HG03097 (cell line): ENCODE measurements around the gene CLEC16A.

ENCODE experiments used
- ATAC-seq: cut with Tn5 transposase; IDR thresholded peaks from one replicate; pipeline ENCODE4 v1.9.1; 2021; ENCODE audit not compliant: unreplicated experiment, low FRiP score

Gene CLEC16A

DNA sequence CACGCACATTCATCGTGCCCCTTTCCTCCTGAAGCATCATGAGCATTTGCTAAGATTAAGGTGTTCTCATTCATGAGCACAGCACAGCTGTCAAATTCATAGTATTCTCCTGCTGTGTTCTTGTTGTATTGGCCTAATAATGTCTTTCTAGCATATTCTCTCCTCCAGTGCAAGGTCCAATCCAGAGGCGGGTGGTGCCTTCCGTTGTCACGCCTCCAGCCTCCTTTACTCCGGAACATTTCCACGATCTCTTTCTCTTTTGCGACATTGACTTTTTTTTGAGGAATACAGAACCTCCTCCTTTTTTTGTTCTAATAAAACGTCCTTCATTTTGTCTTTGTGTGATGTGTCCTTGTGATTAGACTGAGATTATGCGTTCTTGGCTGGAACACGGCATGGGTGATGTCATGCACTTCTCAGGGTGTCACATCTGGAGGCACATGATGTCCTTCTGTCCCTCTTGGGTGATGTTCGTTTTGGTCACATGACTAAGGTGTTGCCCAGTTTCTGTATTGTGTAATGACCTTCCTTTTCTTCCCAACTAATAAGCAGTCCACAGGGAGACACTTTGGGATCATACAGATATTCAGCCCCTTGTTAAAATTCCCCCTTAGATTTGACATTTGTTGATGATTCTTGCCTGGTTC, 66.3 kb downstream of the CLEC16A start:
- no peak for ATAC-seq

DNA sequence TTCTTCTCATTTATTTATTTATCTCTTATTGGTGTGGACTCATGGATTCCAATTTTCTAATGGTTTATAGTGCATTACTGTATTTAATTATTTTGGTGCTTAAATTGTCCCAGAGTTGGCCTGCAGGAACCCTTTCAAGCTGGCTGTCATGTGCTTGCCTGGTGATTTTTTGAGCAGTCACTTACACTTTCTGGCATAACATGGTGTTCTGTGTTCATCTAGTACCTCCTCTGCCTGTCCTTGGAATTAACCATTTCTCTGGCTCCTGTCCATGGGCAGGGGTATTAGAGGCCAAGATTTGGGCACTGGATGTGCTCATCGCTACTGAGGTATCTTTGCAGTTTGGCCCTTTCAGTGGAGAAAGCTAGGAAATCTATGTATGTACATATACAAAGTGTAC, 67.0 kb downstream of the CLEC16A start:
- ATAC-seq = no peak

DNA sequence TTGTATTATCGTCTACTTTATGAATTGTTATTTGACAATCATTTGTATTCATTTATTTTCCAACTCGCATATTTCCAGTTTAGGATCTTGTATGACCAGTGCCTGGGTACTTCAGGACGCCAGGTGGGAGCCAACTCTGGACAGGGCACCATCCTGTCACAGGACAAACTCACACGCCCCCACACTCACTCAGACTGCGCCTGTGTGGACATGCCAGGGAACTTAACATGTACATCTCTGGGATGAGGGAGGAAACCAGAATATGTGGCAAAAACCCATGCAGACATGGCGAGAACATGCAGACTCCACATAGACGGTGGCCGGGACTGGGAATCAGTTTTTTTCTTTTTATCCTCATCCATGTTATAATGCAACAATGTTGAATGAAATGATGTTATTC, 68.5 kb downstream of the CLEC16A start:
- ATAC-seq = no peak

DNA sequence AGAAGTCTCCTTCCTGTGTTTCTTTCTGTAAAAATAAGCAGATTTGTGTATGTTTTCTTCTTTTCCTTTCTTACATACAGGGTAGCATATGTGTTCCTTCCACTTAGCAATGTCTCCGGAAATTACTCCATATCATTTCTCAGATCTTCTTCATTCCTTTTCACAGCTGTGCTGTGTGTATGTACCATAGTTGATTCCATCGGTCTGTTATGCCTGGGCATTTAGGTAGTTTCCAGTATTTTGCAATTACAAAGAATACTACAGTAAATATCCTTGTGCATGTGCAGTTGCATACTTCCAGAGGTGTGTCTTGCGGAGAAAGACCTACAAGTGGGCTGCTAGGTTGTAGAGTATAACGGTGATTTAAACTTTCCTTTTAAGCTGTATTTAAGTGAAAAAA, 69.8 kb downstream of the CLEC16A start:
- no peak for ATAC-seq

DNA sequence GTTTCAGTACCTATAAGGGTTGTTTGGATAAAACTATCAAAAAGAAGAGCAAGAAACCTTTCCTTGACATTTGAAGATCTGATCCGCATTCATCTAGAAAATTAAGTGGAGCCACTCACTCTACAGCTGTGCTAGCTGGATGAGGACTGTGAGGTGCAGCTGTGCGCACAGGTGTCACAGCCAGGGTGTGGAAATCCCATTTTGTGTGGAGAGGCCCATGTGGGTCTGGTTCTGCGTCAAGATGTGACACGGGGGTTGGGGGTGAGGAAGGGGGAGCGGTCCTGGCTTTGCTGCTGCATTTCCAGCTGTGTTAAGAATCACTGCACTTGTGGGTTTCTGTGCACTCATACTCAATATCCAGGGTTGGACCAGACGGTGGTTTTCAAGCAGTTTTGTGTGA, 70.7 kb downstream of the CLEC16A start:
- no peak for ATAC-seq

DNA sequence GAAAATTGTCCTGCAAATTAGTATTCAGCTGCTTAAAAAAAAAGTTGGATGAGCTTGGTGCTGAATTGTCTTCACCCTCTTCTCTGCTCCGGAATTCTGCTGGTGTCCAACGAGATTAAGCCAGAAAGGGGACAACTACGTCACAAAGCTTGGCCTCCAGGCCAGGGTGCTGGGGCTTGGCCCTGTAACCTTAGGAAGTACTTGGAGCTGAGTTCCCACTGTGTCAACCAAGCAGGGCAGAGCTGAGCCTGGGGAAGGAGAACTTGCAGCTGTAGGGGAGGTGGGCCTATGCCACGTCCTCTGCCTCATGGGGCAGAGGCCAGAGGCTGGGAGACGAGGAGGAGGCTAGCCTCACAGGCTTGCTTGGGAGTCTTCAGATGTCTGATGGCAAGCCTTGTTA, 71.2 kb downstream of the CLEC16A start:
- no peak for ATAC-seq

DNA sequence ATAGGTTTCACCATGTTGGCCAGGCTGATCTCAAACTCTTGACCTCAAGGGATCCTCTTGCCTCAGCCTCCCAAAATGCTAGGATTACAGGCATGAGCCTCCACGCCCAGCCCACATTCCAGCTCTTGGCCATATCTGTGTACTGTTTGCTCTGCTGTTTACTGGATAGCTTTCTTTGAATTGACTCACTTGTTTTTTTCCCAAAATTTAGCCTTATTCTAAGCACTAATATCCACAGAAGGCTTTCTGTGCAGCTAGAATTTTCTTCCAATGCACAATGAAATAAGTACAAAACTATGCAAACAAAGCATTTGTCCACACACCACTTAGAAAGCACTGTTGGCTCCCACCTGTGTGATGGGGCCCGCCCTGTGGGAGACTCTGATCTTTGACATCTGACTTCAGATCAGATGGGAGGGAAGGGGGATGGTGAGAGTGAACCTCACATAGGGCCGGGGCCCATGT, 72.2 kb downstream of the CLEC16A start:
- no peak for ATAC-seq

DNA sequence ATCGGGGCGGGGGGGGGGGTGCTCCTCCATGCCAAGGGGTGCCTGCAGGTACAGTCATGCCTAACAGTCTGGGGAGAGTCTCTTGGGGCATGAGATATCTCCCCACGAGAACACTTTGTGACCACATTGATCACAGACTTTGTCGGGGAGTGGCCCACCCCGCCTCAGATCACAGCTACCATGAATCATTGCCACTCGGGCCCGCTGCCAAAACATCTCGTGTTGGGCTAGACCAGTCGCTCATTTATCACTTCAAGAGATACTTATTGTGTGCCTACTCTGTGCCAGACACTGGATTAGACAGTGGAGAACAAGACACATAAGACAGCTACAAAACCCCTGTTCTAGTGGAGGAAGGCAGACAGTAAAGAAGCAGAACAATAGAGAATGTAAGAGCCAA, 72.6 kb downstream of the CLEC16A start:
- no peak for ATAC-seq

DNA sequence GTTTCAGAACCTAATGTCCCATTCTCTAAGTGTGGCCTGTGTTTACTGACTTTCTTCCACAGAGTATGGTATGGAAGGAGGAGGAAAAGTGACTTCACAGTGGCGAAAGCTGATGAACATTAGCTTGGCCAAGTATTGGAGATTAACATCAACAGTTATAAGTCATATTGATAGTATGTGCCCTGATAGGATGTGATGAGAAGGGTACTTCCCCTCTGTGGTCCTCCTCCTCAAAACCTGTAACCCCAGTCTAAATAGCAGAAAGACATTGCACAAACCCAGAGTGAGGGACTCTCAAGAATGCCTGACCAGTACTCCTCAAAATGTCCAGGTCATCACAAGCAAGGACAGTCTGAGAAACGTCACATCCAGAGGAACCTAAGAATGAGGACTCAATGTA, 73.1 kb downstream of the CLEC16A start:
- ATAC-seq = no peak

DNA sequence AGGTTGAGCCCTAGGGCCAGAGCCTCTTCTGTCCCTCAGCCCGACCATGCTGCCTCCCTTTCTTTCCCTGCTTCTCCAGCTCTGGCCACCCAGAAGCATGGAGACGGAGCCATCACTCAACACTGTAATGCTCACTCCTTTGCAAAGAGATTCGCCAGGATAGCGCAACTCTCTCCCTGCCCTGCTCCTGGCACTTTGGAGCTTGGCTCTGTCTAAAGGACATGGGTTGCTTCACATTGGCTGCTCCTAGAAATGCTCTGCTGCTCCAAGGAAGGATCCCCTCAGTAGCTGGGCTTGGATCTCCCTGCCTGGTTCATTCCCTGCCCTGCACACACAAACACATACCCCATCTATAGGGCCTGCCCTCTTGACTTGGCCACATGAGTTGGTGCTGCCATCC, 76.0 kb downstream of the CLEC16A start:
- no peak for ATAC-seq

DNA sequence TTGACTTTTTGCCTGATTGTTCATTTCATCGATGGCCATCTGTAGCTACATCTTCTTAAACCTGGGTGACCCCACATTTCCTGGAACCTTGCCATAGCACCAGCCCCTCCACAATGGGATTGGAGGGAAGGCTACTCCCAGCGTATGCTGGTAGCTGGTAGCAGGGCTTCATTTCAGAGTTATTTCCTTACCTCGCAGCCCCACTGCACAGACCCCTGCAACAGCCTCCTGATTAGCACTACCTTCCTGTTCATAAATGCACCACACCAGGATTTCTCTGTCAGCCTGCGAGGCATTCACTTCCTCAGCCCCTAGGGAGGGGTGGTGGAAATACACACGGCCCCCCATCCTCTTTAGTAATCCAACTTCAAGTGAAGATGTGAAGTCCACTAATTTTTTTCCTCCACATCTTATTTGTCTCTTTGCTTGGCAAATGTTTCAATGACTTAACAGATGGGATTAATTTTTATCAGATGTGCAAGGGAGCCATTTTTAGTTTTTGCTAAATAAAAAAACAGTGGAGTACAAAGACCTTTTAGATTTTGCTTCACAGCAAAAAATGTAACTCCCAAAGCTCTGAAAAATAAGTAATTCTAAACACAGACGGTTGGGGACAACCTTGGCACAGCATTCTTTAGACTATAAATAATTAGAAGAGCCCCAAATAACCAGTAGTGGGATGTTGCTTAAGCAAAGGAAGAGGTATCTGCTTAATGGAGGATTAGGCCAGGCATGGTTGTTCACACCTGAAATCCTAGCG, 76.6 kb downstream of the CLEC16A start:
- no peak for ATAC-seq

DNA sequence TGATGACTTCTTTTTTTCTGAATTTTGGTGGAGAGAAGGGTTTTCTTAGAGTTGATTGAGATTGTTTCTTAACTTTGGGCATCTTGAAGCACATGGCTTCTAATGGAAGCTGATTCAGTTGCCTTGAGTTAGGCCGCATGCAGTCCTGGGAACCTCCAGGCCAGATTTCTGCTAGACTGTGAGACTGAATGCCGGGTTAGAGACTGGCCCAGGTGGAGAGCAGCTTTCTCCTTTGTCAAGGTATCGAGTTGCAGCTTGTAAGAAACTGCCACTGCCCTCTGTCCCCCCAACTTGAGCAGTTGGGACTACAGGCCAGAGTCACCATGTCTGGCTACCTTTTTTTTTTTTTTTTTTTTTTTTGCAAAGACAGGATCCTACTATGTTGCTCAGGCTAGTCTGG, 77.6 kb downstream of the CLEC16A start:
- no peak for ATAC-seq

DNA sequence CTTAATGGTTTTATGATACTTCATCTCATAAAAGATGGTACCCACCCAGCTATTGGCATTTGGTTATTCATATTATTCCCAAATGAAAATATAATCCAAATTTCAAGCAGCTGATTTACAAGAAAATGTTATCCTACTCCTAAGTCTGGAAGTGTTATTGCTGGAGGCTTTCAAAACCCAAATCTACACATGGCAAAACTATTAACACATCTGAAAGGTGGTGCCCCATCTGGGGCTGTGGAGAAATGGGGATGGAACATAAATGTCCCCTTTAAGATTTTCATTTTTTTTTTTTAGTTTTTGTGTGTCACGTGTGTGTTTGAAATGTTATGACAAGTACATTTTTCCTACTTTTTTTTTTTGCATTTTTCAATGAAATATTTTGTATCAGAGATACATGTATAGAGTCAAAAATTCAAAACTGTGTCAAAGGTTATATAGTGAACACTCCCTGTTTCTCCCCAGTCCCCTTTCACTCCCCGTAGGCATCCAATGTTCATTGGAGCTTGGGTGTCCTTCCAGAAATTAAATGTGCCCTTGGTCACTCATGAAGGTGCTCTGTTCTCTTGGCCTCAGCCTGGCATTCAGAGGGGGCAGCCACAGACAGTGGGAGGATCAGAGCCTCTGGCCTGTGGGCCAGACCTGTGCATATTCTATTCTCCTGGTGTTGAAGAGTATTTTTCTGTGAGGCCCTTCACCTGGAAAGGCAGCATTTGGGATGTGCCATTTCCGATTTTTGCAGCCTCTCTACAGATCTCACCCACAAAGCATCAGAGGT, 79.1 kb downstream of the CLEC16A start:
- ATAC-seq = no peak

DNA sequence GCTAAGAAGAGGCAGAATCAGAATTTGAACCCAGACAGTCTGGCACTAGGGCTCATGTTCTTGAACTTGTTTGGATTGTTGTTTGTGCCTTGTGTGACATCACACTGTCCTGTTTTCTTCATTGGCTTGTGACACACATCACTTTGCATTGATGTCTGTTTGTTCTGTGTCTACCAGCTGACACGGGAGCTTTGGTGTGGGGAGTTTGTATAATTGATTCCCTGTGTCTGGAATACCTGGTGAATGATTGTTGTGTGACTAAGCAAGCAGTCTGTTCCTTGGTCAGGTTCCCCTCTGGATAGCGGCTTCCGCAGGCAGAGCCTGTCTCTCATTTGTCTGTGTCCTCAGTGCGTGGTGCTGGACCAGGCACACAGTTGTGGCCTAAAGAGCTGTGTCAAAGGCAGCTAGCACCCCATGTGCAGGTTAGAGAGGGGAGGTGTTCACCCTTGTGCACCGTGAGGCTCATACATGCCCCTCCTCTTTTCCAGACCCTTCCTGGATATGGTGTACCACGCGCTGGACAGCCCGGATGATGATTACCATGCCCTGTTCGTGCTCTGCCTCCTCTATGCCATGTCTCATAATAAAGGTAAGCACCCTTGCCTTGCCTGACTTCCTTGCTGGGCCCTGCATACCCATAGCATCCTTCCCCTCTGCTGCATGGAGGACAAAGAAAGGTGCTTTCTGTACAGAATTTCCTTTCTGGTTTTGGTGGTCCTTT, 80.1 kb downstream of the CLEC16A start:
- ATAC-seq = peak; percentile 34

DNA sequence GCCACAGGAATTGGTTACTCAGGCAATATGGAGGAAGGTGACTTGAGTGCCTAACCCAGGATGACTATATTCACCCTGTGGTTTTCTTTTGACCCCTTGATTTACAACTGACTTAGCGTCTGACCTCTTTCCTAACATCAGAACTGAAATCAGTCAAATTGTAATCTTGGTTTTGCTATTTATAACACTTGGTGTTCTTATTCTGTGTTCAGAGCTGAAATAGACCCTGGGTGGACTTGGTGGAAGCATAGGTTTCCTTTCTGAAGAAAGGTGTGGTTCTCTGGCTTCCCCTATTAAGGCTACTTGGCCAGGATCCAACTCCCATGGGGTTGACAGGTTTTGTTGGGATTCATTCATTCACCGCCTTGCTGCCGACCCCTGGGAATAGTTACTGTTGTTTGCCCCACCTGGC, 80.8 kb downstream of the CLEC16A start:
- ATAC-seq = peak; percentile 71

DNA sequence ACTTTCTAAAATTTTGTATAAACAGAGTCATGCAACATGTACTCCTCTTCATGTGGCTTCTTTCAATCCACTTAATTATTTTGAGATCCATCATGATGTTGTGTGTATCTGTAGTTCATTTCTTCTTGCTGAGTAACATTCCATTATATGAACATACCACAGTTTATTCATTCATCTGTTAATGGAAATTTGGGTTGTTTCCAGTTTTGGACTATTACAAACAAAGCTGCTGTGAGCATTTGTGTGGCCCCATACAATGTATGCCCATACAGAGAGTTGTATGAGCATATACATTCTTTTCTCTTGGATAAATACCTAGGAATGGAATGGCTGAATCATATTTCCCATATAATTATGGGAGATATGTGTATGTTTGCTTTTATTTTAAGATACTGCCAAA, 85.6 kb downstream of the CLEC16A start:
- ATAC-seq = no peak

DNA sequence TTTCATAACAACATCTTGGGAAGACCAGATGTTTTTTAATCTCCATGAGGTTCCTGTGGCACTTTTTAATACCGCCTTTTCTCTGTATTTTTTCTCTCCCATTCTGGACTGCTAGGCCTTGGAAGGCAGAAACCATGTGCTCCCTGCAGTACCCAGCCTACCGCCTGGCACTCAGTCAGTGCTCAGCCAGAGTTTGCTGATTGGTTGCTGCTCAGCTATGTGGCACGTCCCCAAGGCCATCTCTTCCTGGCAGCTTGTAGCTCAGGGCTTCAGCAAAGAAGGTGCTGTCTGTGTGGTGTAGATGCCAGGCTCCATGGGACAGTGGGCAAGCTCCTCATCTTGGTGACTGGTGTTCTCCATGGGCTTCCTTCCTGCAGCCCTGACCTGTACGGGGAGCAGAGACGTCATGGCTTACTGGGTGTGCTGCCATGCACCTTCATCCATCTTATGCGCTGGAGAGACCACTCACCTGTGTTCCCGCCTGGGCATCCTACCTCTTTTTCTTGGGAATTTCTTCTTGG, 86.7 kb downstream of the CLEC16A start:
- no peak for ATAC-seq

DNA sequence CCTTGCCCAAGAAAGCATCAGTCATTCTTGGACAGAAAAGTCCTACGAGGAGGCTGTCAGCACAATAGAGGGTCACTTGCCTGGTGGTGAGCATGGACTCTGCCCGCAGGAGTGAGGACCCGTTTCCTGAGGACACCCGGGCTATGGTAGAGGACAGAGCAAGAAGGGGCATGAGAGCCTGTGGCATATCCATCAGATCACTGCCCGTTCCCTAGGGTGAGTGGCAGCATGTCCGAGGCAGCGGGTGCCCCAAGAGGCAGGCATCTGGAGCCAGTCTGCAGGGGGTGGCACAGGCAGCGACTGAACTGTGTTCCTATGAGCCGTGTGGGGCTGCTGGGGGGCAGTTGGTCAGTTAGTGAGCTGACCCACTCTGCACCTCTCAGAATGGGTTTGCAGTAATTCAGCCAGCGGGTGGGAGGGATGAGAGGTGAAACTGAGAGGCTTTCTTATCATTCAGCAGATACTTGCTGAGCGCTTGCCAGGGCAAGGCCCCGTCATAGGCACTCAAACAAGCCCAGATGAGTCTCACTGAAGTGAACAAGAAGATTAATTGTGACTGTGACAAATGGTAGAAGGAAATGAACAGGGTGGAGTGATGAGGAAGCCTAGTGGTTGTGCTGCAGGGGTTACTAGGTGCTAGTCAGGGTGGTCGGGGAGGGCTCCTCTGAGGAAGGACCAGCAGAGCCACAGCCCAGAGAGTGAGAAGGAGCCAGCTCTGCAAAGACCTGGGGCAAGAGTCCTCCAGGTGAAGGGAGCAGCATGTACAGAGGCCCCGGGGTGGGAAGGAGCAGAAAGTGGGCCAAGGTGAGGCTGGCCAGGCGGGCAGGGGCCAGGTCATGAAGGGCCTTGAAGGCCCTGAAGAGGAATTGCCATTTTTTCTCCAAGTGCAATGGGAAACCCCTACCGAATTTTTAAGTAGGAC, 87.9 kb downstream of the CLEC16A start:
- ATAC-seq = no peak

DNA sequence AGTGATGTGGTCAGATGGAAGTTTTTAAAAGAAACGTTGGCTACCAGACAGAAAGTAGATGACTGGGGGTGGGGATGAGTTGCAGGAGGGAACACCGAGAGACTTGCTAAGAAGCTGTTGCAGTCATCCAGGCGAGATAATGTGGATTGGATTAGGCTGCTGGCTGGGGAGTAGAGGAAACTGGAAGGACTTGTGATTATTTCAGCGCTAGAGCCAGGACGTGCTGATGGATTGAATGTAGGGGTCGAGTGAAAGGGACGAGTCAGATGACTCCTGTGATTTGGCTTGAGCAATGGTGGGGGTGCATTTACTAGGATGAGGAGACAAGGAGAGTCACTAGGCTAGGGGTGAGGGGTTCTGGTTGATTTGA, 88.5 kb downstream of the CLEC16A start:
- no peak for ATAC-seq
